GM21526 (cell line): Measurements from ENCODE around the gene NDNF.

Source experiments
- ATAC-seq: cut with Tn5 transposase; IDR thresholded peaks from one replicate; pipeline ENCODE4 v1.9.1; 2021; ENCODE audit warnings: moderate library complexity; ENCODE audit not compliant: unreplicated experiment, low FRiP score

The NDNF gene

DNA sequence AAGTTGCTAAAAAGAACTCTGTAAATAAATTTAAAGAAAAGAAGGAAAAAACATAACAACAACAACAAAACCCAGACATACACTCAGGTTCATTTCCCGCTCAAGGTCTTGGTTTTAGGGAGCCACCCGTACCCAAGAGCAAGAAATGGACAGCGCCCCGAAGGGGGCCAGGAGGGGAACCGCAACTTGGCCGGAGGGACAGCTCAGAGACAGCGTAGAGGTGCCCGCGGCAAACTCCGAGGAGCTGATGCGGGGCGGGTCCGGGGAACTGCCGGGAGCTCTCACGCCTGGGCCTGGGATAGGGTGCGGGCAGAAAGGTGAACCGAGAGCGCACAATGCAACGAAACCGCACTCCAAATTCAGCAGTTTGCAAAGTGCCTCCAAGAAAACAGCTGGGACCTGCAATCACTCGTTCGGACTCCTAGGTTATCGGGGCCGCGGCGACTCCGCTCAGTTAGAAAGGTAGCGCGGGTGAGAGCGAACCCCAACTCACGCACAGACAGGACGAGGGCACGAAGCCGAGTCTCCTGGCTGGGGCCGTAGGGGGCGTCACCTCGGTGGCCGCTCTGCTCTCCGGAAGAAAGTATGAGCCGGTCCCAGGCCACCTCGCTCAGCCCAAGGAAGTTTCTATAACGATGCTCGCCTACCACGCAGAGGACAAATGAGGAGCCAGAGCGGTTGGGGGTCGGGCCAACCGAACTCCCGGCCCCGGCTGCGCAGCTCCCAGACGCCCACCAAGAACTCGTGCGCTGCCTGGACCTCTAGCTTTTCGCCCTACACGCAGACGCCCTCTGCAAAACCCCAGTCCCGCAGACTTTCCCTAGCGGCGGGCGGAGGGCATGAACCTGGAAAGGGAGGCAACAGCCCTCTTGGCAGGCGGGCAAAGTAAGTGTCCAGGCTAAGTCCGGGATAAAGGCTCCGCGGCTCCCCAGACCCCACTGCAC is 1.4 kb downstream of the NDNF start:
- no peak for ATAC-seq

- ATAC-seq, result no peak
Observed at GRCh38 chr4:121070274-121070673, 2.1 kb downstream of the NDNF start.

- no peak for ATAC-seq
Observed at GRCh38 chr4:121069430-121069829, 2.9 kb downstream of the NDNF start.

DNA sequence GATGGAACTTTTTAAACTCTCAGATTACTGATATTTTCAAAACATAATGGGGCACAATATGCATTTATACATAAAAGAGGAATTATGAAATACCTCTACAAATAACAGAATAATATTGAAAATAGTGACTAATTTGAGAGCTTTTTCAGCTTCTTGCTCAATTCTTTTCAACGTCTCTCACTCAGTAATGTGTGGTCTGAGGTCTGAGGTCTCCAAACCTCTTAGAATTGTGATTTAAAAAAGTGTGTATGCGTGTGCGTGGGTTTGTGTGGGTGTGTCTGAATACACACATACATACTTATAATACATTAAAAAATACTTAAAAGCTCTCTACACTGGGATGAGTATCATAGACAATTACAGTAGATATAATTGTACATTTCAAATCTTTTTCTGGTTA is 7.9 kb downstream of the NDNF start:
- ATAC-seq, result no peak

DNA sequence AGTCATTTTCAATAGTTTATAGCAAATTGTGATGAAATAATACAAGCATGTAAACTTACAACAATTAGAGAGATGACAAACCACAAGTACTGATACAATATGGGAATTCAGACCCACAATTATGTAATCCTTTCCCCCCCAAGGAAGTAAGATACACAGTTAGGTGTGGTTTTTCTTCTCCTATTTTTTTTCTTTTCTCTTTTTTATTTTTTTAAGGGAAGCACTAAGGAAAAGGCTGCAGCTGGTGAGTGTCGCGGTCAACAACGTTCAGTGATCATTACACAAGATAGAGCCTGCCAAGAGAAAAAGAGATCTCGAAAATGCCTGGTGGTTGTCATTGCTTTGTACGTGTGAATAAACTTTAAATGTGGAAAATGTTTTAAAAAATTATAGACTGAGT is 9.8 kb downstream of the NDNF start:
- ATAC-seq, result no peak

- no peak for ATAC-seq
Observed at GRCh38 chr4:121061861-121062260, 10.5 kb downstream of the NDNF start.

- no peak for ATAC-seq
Observed at GRCh38 chr4:121061215-121061614, 11.1 kb downstream of the NDNF start.

- no peak for ATAC-seq
Observed at GRCh38 chr4:121057466-121057922, 14.8 kb downstream of the NDNF start.

GRCh38 chr4:121056066-121056465 is 16.3 kb downstream of the NDNF start:
- no peak for ATAC-seq

DNA sequence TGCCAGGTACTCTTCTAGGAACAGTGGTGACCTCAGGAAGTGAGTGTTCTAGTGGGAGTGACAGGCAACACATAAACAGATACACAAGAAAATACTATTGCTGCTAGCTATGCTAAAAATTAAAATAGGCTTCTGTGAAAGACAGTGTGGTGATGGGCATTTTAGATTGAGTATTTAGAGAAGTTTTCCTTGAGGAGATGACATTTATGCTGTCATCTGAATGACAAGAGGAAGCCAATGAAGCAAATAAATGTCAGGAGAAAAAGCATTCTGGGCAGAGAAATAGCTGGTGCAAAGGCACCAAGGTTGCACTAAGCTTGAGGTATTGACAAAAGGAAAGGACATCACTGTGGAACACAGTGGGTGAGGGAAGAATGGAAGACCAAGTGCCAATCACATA is 18.0 kb downstream of the NDNF start:
- no peak for ATAC-seq

- no peak for ATAC-seq
Observed at GRCh38 chr4:121053601-121054143, 18.7 kb downstream of the NDNF start.

GRCh38 chr4:121050300-121050699 is 22.0 kb downstream of the NDNF start:
- ATAC-seq, result no peak

- ATAC-seq, result no peak
Observed at GRCh38 chr4:121049072-121049599, 23.2 kb downstream of the NDNF start.

- ATAC-seq, result no peak
Observed at GRCh38 chr4:121048165-121048564, 24.2 kb downstream of the NDNF start.

DNA sequence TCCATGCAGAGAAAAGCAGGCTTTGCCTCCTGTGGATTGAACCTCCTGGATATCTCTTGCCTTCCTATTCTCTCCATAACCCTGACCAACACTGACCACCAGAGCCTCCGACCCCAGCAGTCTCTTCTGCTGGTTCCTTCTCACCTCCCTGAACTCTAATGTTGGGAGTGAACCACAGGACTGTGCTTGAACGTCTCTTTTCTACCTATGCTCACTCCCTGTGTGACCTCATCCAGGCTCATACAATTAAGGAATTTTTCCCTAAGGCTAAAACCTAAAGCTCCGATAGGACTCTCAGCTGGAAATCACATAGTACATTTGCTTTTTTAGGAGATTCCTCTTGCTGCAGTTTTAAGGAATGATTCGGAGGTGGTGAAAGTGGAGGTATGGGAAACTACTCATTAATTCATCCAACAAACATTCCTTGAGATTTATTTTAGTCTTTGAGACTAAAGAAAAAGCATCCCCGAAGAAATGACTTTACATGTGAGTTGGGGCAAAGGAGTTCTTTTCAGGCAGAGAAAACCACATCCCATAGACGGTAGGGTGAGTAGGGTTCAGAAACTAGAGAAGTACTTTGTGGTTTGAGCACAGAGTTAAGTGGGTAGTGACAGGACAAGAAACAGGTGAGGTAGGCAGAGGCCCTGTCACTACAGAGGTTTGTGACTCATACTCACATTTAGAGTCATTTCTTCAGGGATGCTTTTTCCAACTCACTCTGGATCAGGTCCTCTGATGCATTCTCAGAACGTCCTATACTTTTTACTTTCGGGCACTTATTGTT is 30.8 kb downstream of the NDNF start:
- ATAC-seq, result peak; percentile 100

- ATAC-seq, result no peak
Observed at GRCh38 chr4:121034017-121034416, 38.3 kb downstream of the NDNF start.

DNA sequence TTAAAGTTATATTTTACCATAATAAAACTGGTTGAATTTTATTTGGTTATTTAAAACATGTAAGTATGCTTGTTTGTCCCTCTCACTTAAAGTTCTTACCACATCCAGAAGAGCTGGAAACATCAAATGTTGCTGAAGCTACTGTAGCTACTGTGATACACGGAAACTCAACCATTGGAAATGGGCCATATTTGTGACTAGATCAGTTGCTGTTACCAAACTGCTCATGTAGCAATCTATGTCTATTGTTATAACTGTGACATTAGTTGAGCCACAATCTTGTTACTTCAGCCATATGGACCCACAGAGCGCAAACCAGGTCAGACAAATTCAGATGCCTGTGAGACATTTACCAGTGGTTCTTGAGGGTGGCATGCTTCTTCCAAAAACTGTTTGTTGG is 41.6 kb downstream of the NDNF start:
- no peak for ATAC-seq

DNA sequence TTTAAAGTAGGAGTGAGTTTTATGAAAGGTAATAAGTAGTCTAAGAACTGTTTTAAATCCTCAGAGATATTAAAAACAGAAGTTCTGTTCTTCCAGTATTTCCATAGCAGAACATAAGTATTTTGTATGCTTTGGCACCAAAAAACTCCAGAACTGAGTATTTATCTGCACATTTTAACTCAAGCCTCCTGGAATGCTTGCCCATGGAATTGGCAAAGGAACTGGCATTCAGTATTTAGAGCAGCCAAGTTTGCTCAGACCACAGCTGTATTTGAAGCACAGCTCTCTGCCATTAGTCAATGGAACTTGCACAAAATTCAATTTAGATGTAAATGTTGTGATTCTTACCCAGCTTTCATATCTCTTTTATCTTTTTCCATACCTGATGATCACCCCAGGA is 42.2 kb downstream of the NDNF start:
- no peak for ATAC-seq

DNA sequence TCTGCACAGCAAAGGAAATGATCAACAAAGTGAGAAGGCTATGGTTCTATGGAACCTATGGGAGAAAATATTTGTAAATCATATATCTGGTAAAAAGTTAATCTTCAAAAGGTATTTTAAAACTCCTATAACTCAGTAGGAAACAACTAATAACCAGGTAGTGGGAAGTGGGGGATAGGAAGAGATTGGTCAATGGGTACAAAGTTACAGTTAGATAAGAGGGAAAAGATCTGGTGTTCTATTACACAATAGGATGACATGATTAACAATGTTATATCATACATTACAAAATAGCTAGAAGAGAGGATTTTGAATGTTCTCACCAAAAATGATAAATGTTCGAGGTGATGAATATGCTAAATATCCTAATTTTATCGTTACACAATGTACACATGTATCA is 46.3 kb downstream of the NDNF start:
- ATAC-seq, result no peak

DNA sequence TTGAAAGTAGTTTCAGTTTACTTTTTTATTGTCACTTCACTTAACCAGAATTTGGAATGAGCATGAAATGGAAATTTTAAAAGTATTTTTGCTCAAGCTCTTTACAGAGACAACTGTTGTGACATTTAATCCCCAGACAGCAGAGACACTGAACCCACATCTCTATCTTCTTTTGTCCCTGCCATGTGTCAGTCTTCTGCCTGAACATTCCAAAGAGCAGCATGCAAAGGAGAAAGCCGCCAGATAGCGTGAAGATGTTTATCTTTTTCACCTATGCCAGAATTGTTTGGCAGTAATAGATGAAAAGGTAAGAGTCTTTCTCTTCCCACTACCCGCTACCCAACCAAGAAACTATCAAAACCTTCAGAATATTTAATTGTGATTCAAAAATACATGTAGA is 46.8 kb downstream of the NDNF start:
- no peak for ATAC-seq

- no peak for ATAC-seq
Observed at GRCh38 chr4:121018543-121018942, 53.8 kb downstream of the NDNF start.
